ENCODE measurements around the gene PLCB4.

DNA sequence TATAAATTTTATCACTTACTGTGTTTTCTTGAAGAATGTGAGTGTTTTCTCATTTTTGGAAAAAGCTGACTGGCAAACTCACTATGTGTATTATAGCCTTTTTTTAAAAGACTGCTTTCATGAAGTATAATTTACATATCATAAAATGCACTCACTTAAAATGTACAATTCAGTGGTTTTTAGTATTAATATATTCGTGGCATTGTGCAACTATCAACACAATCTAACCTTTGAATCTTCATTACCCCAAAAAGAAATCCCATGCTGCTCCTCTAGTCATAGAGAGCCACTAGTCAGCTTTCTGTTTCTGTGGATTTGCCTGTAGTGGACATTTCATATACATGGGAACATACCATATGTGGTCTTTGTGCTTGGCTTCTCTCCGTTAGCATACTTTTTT lies 143.8 kb downstream of the PLCB4 start:
- TF ChIP-seq POLR2A (IDR thresholded peaks at IDR 0.05; ENCODE audit: low read depth, low read length) (no peak), POLR2AphosphoS5 (IDR thresholded peaks at IDR 0.05; ENCODE audit: low read depth, low read length) (no peak), TAF1 (IDR thresholded peaks at IDR 0.05; ENCODE audit: borderline replicate concordance, low read depth, low read length) (no peak)
